Type B pancreatic cell (in vitro differentiated cells): Measurements from ENCODE around the gene GNB1L. TPM values are rescaled to one million over a fixed set of nuclear protein-coding genes. Genes with fewer than 3 reads are reported as not detected.

ENCODE experiments used
- DNase-seq: peaks from one replicate; pipeline ENCODE4 v3.0.0; 2021; ENCODE audit warnings: mixed read lengths; ENCODE audit not compliant: unreplicated experiment; ENCODE audit errors: extremely low spot score
- H3K27ac Mint-ChIP-seq: 2 replicates; pipeline ENCODE4 v1.8.0; 2021; ENCODE audit warnings: mild to moderate bottlenecking, mixed read lengths
- H3K27me3 Mint-ChIP-seq: 2 replicates; pipeline ENCODE4 v1.8.0; 2021; ENCODE audit warnings: mixed read lengths
- H3K36me3 Mint-ChIP-seq: 2 replicates; pipeline ENCODE4 v1.8.0; 2021; ENCODE audit warnings: mixed read lengths
- H3K4me1 Mint-ChIP-seq: one replicate; pipeline ENCODE4 v1.8.0; 2021; ENCODE audit warnings: mixed read lengths; ENCODE audit not compliant: unreplicated experiment
- H3K4me3 Mint-ChIP-seq: 2 replicates; pipeline ENCODE4 v1.8.0; 2021; ENCODE audit warnings: mild to moderate bottlenecking, mixed read lengths
- H3K9me3 Mint-ChIP-seq: 2 replicates; pipeline ENCODE4 v1.8.0; 2021; ENCODE audit warnings: mixed read lengths
- total RNA-seq: library from RNA; stranded (reverse); gene quantifications from 2 replicates; pipeline ENCODE4 v1.2.1, GENCODE V29; 2021; ENCODE audit warnings: low replicate concordance
- TF ChIP-seq, protein P1 (sequence below): fragments of 200-600 bp; sonication (generic); conservative IDR thresholded peaks from 2 replicates; pipeline ENCODE4 v1.5.0; 2021; ENCODE audit warnings: antibody characterized with exemption, mild to moderate bottlenecking

GNB1L gene
- total RNA-seq, 1 donor from 2014 or later: 7.7 TPM

DNA sequence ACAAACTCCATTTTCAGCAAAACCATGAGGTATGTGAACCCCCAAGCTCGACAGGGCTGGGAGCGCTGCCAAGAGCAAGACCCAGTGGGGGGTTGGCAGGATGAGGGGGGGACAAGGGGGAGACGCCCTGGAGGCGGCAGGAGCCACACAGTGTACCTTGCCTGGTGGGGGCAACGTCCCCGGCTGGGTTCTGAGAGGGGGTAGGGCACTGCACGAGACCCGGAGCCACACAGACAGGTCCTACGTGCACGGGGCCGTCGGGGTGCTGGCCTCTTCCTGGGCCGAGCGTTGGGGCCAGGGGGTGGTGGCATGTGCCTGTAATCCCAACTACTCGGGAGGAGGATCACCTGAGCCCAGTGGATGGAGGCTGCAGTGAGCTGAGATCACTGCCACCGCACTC lies 65.3 kb downstream of the GNB1L start:
- Mint-ChIP-seq H3K4me3 (no peak overlapping the region), H3K27ac (no peak overlapping the region), H3K9me3 (peaks cover 14% of the 10 kb centered on the region), H3K27me3 (no peaks in the 10 kb centered on the region), H3K36me3 (peaks cover 15% of the 10 kb centered on the region), H3K4me1 (no peaks in the 10 kb centered on the region)
- DNase-seq: no peak
- TF ChIP-seq, protein P1, sequence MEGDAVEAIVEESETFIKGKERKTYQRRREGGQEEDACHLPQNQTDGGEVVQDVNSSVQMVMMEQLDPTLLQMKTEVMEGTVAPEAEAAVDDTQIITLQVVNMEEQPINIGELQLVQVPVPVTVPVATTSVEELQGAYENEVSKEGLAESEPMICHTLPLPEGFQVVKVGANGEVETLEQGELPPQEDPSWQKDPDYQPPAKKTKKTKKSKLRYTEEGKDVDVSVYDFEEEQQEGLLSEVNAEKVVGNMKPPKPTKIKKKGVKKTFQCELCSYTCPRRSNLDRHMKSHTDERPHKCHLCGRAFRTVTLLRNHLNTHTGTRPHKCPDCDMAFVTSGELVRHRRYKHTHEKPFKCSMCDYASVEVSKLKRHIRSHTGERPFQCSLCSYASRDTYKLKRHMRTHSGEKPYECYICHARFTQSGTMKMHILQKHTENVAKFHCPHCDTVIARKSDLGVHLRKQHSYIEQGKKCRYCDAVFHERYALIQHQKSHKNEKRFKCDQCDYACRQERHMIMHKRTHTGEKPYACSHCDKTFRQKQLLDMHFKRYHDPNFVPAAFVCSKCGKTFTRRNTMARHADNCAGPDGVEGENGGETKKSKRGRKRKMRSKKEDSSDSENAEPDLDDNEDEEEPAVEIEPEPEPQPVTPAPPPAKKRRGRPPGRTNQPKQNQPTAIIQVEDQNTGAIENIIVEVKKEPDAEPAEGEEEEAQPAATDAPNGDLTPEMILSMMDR: no peak

DNA sequence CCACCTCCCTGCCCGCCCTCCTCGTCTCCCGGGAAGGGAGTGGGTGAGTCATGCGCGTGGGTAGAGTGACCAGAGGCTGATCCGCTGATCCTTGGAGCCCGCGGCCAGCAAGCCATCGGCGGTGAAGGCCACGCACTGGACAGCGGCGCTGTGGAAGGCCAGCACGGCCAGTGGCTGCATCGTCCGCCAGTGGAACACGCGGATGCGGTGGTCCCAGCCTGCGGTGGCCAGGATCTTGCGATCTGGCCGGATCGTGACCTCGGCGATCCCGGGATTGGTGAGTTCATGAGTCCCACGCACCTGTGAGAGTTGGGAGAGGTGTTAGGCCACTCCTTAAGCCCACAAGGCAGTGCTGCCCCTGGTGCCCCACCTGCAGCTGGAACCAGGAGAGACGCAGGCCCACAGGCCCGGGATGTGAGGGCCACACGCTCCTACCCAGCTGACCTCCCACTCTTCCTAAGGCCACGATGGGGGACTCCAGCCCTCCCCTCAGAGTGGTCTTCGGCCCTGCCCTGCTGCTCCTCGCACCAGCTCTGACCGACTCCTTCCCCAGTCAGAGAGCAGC lies 65.9 kb downstream of the GNB1L start:
- no peak for DNase-seq
- no peaks in the 10 kb centered on the region for H3K4me1 Mint-ChIP-seq
- H3K36me3 Mint-ChIP-seq: peaks cover 15% of the 10 kb centered on the region
- H3K27ac Mint-ChIP-seq: no peak overlapping the region
- peaks cover 14% of the 10 kb centered on the region for H3K9me3 Mint-ChIP-seq
- TF ChIP-seq, protein P1: no peak
- H3K27me3 Mint-ChIP-seq: no peaks in the 10 kb centered on the region
- H3K4me3 Mint-ChIP-seq: no peak overlapping the region

DNA sequence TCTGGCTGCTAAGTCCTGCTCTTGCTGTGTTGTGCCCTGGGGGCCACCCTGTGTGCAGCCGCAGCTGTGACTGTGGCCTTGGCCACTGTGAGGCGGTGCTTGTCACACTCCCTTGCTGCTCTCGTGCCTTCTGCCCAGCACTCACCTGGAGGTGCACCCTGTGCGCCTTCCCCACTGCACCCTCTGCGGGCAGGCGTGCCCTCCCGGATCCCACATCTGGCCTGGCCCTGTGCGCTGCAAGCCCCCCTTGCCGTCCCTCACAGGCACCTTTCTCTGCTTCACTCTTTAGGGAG lies 66.9 kb downstream of the GNB1L start:
- Mint-ChIP-seq H3K36me3 (peaks cover 9% of the 10 kb centered on the region), H3K9me3 (peaks cover 10% of the 10 kb centered on the region), H3K27ac (no peak overlapping the region), H3K4me3 (no peak overlapping the region), H3K27me3 (no peaks in the 10 kb centered on the region), H3K4me1 (no peaks in the 10 kb centered on the region)
- TF ChIP-seq, protein P1: no peak
- no peak for DNase-seq

DNA sequence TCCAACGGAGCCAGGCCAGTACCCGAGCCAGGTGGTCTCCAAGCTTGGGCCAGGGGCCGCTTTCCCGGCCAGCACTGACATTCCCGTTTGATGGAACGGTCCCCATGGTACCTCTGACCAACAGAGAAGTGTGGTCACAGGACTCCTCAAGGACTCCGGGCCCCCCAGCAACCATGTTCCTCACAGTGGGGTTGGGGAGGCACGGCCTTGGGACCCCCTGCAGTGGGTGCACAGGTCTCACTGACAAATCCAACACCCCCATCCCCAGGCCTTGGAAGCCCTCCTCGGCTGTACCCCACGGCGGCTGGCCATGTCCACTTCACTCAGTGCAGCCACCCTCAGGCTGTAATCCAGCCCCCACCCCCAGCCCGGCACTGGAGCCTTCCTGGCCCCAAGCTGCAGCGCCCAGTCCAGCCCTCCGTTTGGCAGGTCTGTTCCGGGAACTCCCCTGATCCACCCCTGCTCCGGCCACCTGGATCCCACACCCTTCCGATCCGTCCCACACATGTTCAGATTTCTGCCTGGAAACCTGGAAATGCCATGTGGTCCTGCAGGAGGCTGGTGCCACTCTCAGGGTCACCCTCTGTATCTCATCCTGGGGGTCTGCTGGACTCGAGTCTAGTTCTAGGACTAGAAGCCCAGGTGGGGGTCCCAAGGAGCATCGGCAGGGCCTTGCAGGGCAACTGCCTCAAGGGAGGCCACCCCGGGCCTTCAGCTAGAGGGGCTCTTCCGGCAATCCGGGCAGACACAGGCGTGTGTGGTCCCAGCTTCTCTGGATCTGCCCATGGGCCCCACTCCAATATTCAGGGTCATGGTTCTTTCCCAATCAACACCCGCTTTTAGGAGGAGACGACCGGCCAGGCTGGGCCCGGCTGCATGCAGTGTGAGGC lies 67.5 kb downstream of the GNB1L start:
- Mint-ChIP-seq H3K27ac (no peak overlapping the region), H3K4me3 (no peak overlapping the region), H3K4me1 (no peaks in the 10 kb centered on the region), H3K36me3 (peaks cover 9% of the 10 kb centered on the region), H3K9me3 (peaks cover 6% of the 10 kb centered on the region), H3K27me3 (no peaks in the 10 kb centered on the region)
- no peak for DNase-seq
- TF ChIP-seq, protein P1: no peak

DNA sequence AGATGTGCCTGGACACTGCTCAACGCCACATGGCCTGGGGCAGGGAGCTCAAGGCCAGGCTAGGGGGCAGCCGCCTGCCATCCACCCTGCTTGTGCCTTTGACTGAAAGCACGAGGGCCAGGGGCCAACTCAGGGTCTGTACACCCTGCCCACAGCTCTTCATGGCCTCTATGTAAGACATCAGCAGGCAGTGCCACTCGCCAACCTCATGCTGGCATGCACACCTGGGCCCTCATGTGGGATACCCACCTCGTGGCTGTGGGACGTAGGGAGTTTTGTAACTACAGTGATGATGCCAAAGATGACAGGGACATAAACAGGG lies 68.4 kb downstream of the GNB1L start:
- TF ChIP-seq, protein P1: no peak
- DNase-seq: no peak
- Mint-ChIP-seq H3K27me3 (no peaks in the 10 kb centered on the region), H3K9me3 (no peaks in the 10 kb centered on the region), H3K4me1 (no peaks in the 10 kb centered on the region), H3K36me3 (peaks cover 9% of the 10 kb centered on the region), H3K4me3 (no peak overlapping the region), H3K27ac (no peak overlapping the region)
